ENCODE measurements around the gene IFNG.
"Not testable (repeated sequence)": the region's sequence is repeated elsewhere in the genome, so short reads cannot be mapped to it uniquely, and the experiment has no call there.

IFNG gene

DNA sequence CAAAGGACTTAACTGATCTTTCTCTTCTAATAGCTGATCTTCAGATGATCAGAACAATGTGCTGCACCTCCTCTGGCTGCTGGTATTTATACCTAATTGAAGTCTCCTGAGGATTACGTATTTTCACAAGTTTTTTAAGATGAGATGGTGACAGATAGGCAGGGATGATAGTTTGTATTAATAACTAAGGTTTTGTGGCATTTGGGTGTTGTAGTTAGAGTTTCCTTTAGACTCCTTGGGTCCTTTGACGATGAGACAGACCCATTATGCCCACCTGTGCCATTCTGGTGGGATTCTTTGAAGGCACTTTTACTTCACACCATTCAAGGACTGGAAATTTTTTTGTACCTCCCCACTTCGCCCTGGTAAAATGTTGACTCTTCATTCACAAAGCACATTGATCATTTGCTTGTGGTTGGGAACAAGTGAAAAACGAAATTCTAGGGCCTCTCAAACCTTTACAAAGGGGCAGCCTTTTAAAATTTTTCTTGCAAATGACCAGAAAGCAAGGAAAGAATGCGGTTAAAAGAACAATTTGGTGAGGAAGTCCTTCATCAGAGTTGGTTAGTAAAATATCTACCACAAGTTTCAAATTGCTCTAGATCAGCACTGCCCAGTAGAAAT, at the start of gene IFNG:
IFNG (minus strand) TSS at position 60 of the 624 bp plus-strand sequence. CDS start 125 bp downstream, outside the sequence.
- no peak for DNase-seq

DNA sequence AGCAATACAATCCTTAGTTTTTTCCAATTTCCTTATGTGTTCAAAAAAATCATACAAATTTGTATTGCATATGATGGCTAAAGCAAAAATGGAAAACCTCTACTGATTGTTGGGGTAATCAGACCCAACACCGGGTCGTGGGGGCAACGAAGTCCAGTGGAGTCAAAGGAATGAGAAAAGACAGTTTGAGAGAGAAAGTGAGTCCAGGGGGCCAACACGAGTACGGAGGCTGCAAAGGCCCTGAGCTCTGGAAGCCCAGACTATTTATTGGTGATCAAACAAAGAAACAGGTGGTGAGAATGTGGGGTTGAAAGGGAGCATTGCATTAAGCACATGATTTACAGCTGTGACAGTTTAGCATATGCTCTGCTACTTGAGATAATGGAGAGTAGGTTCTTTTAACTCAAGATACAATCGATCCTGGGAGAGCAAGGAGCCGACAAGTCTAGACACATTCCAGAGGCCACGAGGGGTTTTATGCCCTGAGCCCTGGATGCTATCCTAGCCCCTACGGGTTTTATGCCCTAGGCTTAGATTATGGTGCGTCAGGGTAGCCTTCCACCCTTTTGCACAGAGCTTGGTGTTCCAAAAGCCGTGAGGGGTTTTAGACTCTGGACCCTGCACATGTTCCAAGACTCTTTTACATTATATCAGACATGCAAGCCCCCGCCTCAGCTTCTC, 49.6 kb upstream of the IFNG start:
- DNase-seq = not testable (repeated sequence)

DNA sequence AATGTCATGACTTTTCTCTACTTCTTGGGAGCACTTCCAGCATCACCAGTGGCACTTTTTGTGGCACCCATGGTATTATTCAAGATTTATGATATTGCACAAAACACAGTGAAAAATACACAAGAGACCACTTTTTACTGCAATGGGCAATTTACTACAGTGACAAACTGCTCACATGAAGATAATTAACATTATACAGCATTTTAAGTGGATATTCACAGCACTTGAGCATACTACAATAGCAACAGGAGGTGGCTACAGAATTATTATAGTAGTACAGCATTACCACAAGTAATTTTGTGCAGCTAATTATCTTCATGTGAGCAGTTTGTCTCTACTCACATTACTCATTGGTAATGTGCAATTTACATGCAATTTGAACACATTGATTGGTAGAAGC, 47.7 kb upstream of the IFNG start:
- DNase-seq = no peak

DNA sequence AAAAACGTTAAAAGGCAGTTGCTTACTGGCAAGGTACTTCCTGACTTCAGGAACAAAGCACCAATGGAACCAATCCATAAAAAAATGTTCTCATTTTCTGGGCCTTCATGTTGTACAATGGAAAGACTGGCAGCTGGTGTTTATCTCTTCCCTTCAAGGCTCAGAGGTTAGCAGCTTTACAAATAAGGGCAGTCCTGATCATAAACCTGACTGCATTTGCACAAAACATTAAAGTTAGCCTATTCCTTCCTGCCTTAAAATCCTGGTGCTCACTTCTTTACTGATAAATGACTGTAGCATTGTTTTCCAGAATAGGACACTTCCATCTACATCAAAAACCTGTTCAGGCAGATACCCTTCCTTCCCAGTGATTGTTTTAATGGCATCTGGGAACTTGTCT, 46.9 kb upstream of the IFNG start:
- no peak for DNase-seq

DNA sequence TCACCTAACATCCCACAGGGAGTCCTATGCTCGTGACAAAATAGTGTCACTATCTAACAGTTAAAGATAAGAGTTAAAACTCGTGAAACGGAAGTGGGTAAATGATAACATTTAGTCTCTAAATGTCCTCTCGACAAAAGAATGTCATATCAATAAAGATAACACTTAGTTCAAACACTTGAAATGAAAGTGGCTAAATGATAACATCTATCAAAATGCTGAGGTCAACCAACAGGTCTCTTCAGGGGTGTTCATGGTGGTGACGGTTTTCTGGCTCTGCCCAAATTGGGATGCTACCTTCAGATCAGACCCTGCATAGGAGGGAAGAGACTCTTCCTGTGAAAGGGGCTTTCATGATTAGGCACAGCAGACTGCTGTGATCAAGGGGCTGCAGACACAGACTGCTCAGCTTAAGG, 43.9 kb upstream of the IFNG start:
- DNase-seq = no peak

DNA sequence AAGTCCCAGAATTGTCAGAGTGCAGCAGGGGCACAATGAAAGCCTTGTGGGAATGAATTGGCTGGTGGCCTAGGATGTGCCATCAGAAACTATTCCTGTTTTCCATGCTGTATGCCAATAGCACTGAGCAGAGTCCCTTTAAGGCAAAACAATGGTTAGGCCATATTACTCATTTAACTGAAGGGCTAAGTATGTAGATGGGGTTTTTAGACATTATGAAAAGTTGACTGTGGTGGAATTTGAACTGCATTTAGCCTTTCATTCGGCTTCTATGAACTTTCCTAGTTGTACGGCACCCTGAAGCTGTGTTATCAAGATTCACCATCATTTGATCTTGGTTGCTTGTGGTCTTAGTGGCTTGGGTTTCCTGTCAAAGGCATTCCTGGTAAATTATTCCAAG, 41.3 kb upstream of the IFNG start:
- DNase-seq = no peak

DNA sequence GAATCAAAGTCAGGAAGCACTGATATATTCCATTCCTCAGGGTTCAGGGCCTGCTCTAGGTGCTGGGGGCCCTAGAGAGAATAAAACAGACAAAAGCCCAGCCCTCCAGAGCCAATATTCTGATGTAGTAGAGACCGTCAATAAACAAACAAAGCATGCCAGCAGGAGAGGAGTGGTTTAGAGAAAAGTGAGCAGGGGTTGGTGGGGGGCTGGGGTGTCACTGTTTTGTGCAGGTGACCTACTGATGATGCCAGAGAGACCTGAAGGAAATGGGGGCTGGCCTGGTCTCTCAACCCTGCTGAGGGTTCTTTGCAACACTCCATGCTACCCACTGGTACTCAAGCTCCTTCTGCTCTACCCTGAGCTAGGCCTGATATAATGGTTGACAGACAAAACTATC, 39.6 kb upstream of the IFNG start:
- DNase-seq = no peak

DNA sequence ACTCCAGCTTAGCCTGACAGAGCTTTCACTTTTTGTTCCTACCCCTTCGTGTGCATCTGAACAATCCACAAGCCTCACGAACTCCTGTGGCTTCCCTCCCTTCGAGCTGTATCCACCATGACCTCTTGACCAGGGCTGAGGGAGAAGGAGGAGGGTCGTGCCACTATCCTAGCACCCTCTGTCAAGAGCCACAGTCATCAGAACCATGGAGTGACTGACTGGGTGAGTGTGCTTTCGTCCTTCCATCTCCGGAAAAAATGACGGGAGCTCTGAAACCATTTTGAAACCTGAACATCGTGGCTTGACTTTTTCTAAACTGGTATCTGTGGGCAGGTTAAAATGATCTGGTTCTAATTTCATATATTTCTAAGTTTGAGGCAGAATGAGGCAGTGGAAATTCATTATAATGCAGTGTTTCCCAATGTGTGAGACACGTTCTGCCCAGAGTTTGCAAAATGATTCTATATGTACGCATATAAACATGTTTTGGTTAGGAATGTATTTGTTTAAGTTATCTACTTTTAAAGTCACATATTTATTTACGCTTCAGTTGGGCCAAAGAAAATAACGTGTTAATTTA, 39.1 kb upstream of the IFNG start:
- DNase-seq = peak; percentile 32

DNA sequence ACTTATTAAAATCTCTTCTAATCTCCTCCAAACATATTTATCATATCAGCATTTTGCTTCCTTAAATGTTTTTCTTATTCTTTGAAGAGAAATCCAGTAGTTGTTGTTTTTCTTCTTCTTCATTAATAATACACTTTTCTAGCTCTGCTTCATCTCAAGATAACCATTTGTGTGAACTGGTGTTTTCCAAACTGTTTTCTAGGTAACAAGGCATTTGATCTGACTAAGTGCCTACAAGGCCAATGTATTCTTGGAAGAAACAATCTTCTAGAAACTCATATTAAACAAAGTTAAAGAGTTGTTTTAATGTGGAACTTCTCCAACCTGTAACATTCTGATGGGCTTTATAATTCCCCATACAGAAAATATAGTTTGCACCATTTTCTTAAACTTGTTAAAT, 30.8 kb upstream of the IFNG start:
- no peak for DNase-seq

DNA sequence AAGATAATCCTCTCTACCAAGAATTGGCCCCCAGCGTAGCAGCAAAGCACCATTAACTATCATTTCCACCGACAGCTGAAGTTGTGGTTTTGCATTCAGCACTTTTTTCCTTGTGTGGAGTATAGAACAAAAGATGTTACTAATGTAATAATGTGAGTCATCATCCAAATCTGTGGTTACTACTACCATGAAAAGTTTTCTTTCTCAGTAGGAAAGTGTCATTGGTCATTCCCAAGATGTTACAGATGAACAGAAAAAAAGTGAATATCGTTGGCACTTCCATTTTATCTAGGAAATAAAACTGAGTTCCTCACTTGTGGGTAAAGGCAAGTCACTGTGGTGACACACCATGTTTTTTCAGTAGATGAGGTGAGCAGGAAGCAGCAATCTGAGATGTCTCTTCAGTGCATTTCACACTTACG, 30.3 kb upstream of the IFNG start:
- DNase-seq = peak; percentile 54

DNA sequence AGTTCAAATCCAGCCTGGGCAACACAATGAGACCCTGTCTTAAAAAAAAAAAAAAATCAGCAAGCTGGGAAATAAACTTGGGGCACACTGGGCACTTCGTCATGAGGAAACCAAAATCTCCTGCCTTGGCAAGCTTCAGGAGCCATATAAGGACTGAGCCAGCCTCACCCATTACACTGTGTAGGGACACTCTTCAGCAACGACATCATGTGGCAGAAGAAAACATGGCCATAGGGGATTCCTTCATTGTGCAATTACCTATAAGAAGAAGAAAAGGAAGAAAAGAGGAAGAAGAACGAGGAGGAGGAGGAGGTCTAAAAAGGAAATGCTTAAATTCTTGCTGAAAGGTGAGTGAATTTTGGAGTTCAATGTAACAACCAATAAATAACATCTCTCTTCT, 26.1 kb upstream of the IFNG start:
- no peak for DNase-seq

DNA sequence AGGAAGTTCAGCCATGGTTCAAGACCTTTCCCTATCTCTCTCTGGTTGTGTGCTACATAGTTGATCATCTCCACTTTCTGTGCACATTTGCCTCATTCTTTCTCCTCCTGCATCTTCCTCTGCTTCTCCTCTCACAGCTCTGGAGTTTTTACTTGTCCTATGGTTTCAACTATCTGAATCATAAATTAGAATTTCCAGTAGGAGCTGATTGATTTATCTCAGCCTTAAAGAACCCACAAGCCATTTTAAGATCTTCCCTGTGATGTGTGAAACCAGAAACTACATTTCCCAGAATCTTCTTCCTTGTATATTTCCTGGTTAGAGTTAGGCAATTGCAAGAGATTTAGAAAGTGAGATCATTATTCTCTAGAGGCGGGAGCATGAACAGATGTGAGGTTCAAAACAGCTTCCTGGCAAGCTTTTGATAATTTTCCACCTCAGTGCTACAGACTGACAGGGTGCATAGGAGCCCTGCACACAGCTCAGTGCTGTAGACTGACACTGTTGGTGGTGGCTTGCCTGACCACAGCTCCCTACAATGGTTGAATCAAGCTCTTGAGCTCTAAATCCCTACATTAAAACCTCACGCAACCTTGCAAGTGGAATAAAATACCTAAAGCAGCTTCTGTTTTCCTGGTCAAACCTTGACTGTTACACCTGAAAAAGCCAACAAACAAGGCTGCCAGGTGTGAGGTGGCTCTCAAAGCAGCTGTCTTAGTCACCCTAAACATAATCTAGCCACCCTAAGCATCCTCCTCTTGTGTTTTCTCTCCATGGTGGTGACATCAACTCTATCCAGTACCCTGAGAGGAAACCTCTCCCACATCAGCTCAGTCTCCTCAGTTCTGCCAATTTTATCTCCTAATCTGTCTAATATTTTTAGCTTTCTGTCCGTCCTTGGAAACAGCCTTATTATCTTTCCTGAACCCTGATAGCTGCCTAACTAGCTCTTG, 21.5 kb upstream of the IFNG start:
- peak; percentile 52 for DNase-seq

DNA sequence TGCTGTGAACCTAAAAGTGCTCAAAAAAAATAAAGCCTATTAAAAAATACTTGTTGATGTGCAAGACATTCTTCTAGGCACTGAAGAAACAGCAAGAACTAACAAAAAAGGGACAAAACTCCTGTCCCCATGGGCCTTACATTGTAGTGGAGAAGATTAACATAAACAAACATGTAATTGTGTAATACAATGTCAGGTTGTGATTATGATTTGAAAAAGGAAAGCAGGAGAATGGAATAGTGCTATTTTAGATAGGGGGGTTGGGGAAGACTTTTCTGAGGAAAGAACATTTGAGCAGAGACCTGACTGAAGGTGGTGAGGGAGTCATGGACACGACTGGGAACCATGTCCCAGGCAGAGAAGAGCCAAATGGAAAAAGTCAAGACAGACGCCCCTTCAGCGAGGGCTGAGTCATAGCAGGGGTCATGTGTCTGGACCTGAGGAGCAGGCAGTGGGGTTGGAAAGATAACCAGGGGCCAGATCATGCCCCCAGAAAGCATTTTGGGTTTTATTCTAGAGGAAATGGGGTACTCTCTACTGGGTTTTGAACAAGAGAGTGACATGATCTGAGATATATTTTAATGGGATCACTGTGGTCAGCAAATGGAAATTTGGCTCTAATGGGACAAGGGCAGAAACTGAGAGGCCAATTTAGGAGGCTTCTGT, 19.4 kb upstream of the IFNG start:
- DNase-seq = no peak

DNA sequence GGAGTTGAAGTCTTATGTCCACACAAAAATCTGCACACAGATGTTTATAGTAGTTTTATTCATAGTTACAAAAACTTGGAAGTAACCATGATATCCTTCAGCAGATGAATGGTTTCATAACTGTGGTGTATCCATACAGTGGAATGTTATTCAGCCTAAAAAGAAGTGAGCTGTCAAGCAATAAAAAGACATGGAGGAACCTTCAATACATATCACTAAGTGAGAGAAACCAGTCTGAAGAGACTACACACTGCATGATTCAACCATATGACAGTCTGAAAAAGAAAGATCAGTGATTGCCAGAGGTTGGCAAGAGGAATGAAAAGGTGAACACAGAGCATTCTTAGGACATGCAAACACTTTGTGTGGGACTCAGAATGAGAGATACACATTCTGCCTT, 18.6 kb upstream of the IFNG start:
- DNase-seq = no peak

DNA sequence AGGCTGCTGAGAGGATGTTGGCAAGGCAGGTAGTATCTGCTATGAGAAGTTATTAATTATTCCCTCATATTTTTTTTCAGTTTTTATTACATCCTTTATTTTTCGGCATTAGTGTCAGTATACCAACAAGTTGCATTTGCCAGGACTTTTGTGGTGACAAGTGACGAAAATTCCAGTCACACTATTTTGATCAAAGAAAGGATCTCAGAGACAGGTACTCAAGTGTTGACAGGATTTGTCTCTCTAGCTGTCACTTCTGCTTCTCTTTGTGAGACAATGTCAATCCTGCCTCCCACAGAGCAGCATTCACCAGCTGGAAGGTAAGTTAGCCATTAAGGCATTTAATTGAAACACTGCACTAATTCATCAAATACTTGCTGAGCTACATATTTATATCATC, 18.0 kb upstream of the IFNG start:
- DNase-seq = no peak

DNA sequence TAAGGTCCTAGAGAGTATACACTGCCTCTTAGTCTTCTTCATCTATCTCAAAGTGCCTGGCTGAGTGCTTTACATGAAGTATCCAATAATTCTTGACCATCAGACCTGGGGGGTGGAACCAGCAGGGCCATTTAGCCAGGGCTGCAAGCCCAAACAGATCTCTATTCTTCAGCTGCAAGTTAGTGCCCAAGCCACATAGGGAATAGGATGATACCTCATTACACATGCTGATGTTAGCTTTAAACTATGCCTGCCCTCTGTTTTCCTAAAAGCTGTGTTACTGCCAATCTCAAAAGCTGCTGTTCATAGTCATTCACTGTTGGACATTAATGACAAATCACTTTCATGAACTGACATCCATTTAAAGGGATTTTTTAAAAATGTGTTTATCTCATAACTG, 16.7 kb upstream of the IFNG start:
- no peak for DNase-seq

DNA sequence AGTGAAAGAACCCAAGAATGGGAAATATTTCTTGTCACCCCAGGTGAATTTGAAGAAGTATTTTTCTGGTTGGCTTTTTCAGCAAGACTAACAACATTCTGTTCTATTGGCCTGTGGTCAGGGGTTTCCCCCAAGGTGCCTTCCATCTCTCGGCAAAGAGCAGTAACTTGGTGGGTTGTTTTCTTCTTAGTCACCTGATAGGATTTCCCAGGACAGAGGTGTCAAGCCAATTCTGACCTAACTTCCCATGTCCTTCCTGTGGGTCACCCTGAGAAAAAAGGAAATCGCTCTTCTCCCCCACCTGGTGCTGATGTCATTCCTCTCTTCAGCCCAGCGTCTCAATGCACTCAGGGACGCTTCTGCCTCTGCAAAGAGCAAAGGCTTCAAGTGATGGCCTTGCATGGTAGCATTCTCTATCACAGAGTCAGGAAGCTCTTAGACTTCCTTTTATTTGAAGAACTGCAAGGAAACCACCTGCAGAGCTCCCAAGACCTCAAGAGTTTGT, 16.1 kb upstream of the IFNG start:
- DNase-seq = peak; percentile 72

DNA sequence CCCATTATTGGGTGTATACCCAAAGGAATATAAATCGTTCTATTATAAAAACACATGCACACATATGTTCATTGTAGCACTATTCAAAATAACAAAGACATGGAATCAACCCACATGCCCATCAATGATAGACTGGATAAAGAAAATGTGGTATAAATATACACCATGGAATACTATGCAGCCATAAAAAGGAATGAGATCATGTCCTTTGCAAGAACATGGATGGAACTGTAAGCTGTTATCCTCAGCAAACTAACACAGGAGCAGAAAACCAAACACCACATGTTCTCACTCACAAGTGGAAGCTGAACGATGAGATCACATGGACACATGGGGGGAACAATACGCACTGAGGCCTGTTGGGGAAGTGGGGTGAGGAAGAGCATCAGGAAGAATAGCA, 15.2 kb upstream of the IFNG start:
- DNase-seq = not testable (repeated sequence)

DNA sequence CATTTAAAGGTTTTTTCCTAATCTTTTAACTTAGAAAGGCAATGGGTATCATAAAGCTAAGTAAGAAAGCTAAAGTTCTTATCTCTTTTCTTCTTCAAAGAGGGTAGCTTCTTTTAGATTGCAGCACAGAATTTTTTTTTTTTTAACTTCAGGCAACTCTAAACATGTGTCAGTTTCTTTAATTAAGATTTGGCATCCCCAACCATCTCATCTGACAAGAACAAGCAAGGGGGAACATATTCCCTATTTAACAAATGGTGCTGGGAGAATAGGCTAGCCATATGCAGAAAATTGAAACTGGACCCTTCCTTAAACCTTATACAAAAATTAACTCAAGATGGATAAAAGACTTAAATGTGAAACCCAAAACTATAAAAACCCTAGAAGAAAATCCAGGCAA, 14.3 kb upstream of the IFNG start:
- DNase-seq = no peak

DNA sequence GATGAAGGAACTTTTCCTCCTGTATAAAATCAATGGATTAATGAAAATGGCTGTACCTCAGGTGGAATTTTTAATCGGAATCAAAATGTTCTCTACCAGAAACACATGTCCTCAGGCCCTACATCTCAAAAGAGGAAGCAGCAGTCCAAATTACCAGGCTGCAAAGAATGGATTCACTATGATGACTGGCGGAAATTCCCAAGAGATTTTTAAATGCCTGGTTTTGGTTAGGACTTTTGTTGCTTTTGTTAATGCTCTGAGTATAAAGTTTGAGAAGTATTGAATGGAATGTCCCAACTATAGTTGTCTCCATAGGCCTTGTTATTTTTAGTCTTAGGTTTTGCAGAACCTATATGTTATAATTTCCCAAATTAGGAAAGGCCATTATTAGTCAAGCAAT, 11.2 kb upstream of the IFNG start:
- DNase-seq = no peak

DNA sequence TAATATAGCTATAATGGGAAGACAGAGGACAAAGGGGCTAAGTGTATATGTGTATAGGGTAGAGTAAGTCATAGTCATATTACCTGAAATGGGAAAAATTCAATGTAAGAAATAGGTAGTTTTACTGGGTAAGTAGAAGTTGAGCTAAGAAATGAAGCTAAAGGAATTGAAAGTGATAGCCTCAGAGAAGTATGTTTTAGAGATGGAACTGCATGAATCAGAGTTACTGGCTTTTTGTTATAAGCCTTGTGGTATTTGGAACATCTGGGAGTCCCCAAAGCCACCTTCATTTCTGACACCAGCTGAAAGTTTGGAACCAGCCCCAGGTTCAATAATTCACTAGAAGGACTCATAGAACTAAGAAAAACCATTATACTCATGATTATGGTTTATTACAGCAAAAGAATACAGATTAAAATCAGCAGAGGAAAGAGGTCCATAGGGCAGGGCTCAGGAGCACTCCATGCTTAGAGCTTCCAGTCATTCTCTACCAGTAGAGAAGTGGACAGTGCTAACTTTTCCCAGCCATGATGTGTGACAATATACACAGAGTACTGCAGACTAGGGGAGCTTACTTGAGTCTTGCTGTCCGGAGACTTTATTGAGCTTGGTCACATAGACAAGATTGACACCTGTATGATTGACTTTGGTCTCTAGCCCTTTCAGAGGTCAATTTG, 9.8 kb upstream of the IFNG start:
- DNase-seq = no peak

DNA sequence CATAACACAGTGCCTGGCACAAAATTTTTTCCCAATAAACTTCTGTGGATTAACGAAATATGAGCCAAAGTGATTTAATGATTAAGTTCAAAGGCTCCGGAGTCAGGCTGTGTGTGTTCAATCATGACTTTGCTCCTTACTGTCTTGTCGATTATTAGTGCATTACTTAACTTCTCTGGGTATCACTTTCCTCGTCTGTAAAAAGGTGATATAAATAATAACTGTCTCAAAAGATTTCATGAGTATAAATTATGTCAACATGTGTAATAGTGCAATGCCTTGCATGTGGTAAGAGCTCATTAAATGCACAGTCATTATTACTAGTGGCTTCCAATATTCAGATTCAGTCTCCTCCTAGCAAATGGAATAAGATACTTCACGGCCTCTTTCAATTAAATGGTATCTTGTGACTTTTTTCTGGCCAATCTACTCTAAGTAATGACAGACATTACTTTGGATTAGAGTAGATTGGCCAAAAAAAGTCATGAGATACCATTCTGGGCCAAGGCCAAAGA, 6.8 kb upstream of the IFNG start:
- no peak for DNase-seq
